ENCODE results near the gene ZNF550. TPM values are rescaled to one million over a fixed set of nuclear protein-coding genes. Genes with fewer than 3 reads are reported as not detected.
A peak's percentile ranks its signal among the peaks of the same experiment; 100 is the strongest.

ZNF550 gene
- total and polyA plus RNA-seq, 2 of the 13 experiments (the other 11 are each of a cell fraction or from before 2014, with no cell fraction given) = 8.6 to 9.1 TPM

- TF ChIP-seq SRSF1 (optimal IDR thresholded peaks at IDR 0.05; ENCODE audit: low read depth, low read length) (no peak), TIGD3 (CRISPR knock-in tag; IDR thresholded peaks at IDR 0.05; ENCODE audit: borderline replicate concordance) (no peak), NR3C1 (CRISPR knock-in tag; IDR thresholded peaks at IDR 0.05) (no peak), SOX6 (IDR thresholded peaks at IDR 0.05) (no peak), SOX6 (CRISPR knock-in tag; IDR thresholded peaks at IDR 0.05) (no peak), DNMT1 (CRISPR knock-in tag; IDR thresholded peaks at IDR 0.05) (no peak), ZNF605 (CRISPR knock-in tag; IDR thresholded peaks at IDR 0.05) (peak; percentile 17; the same call in 1 of the 2 replicates), ZNF7 (CRISPR knock-in tag; IDR thresholded peaks at IDR 0.05) (no peak), FOSL1 (CRISPR knock-in tag; IDR thresholded peaks at IDR 0.05; ENCODE audit: borderline replicate concordance) (no peak), ZNF143 (CRISPR knock-in tag; IDR thresholded peaks at IDR 0.05) (peak; percentile 97), ZFP36L1 (CRISPR knock-in tag; IDR thresholded peaks at IDR 0.05) (no peak), HCFC1 (IDR thresholded peaks at IDR 0.05; ENCODE audit: low read depth, low read length) (peak; percentile 92), NFAT5 (CRISPR knock-in tag; IDR thresholded peaks at IDR 0.05) (no peak), HINFP (CRISPR knock-in tag; IDR thresholded peaks at IDR 0.05; ENCODE audit: low read depth) (no peak), ZFAT (CRISPR knock-in tag; conservative IDR thresholded peaks at IDR 0.05) (no peak), SIX4 (CRISPR knock-in tag; IDR thresholded peaks at IDR 0.05) (peak; percentile 30; the same call in 1 of the 2 replicates), ZNF564 (CRISPR knock-in tag; IDR thresholded peaks at IDR 0.05) (0 out of 2 replicates have a peak, but pooled peaks have one; percentile 48), DDIT3 (CRISPR knock-in tag; IDR thresholded peaks at IDR 0.05) (no peak), SOX13 (IDR thresholded peaks at IDR 0.05) (no peak), SOX13 (CRISPR knock-in tag; conservative IDR thresholded peaks at IDR 0.05 in 1 of 2, IDR thresholded peaks at IDR 0.05 in 1 of 2) (no peak), ZBTB44 (CRISPR knock-in tag; IDR thresholded peaks at IDR 0.05) (no peak)
Observed at GRCh38 chr19:57578487-57579205, 19.0 kb upstream of the ZNF550 start, which contains the start of gene ZNF416 (continued).

Measured in HepG2 (cell line).